DMS53 treated with DMSO at 0.1 percent for 48 hours (cell line): ENCODE measurements around the gene PRSS27.
A peak's percentile ranks its signal among the peaks of the same experiment; 100 is the strongest.

Experiments used
- DNase-seq: peaks from one replicate; lab custom pipeline; 2025; ENCODE audit not compliant: unreplicated experiment; lab: John Stamatoyannopoulos, UW

PRSS27 gene

GRCh38 chr16:2752035-2752849 is 32.2 kb upstream of the PRSS27 start, which contains the start of gene SRRM2:
Gene SRRM2 (plus strand): TSS chr16:2752638. CDS start chr16:2756365, 3,727 bp downstream.
- DNase-seq, result peak; percentile 88

GRCh38 chr16:2751577-2752034 is 31.6 kb upstream of the PRSS27 start:
- no peak for DNase-seq

DNA sequence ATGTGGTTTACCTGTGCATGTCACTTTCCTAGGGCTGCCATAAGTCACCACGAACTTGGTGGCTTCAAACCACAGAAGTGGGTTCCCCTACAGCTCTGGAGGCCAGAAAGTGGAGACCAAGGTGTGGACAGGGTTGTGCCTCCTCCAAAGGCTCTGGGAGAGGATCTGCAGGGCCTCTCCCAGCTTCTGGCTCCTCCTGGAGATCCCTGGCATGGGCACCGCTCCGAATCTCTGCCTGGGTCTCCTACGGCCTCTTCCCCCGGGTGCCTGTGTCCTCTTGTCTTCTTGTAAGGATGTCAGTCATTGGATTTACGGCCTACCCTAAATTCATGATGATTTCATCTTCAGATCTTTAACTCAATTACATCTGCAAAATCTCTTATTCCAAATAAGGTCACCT is 29.9 kb upstream of the PRSS27 start:
- DNase-seq, result no peak

DNA sequence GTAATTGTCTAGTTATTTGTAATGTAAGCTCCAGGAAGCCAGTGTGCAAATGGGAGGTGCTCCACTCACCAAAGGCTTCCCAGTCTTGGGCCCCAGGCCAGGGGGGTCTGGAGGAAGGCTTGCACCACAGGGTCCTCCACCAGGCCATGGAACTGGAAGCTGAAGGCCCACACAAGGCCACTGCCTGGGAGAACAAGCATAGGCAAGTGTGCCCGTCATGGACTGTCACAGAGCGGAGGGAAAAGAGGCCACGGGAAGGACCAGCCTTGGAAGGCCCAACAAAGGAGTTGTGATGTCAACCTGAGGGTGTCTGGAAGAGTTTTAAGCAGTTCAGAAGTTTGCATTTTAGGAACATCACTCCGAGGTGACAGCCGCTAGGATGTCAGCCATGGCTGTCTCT is 29.5 kb upstream of the PRSS27 start:
- no peak for DNase-seq

DNA sequence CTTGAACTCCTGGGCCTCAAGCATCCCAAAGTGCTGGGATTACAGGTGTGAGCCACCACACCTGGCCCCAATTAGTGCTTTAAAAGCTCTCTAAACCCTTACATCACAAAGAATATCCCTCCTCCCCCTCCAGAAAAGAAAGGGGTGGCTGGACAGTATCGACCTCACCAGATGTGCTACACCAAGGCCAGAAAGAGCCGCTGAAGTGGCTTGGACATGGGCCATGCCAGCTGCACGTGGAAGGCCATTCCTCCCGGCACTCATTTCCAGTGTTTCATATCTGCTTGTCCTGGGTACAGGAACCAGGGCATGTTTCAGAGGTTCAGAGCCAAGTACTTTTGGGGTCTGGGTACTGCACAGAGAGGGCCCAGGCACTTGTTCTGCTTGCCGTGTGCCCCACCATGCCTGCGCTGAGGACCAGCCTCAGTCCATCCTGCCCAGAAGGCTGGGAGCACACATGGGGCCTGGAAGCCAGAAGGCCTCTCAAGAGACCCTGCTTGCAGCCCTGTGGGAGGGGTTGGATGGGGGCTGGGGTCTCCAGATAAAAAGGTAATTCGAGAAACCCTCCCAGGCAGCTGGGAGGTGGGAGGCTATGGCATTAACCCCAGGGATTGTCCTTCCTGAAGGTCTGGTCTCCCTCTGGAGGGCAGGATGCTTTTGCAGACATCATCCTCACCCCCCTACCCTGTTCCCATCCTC is 28.9 kb upstream of the PRSS27 start:
- DNase-seq, result no peak

DNA sequence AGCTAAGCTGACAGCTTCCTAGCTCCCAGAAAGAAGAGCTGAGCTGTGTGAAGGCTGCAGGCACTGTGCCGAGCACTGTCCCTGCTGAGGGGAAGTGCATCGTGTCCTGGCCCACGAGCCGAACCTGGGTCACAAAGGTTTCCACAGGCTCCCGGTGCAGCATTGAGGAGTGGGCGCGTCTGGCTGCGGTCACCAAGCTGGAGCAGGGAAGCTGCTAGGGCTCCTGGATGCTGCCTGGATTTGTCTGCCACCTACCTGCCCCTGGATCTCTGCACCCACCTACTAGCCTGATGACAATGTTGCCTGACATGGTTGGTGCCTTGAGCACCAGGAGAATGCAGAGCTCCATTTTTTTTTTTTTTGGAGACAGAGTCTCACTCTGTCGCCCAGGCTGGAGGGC is 25.9 kb upstream of the PRSS27 start:
- no peak for DNase-seq

DNA sequence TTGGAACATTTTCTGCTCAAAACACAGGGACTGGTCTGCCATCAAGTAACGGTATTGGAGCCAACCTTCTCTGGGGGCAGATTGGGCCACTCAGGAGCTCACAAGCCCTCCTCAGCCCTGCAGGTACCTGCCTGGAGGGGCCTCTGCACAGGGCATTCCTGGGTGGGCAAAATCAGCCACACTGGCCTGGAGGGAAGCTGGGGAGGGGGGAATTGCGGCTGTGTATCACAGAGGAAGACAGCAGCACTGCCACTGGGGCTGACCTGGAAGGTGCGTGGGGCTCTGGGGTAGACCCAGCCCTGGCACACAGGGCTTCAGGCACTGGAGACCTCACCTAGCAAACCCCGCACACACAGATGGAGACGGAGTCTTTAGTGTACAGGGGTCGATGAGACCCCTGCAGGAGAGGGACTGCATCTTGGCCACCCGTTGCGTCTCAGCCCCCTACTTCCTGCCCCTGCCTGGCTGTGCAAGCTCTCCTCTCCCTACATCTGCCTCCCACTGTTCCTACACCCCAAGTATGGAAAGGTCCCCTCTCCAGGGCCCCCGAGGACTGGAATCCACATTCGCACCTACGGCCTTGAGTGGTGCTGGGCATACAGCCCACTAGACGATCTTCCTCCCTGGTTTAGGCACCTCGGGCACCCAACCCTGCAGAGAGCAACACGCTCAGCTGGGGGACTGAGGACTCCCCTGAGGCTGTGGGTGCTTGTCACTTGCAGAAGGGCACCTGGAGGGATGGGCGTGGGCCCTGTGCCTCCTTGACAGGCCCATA is 25.3 kb upstream of the PRSS27 start:
- no peak for DNase-seq

- DNase-seq, result no peak
Measured at GRCh38 chr16:2744711-2745110, 24.7 kb upstream of the PRSS27 start.

DNA sequence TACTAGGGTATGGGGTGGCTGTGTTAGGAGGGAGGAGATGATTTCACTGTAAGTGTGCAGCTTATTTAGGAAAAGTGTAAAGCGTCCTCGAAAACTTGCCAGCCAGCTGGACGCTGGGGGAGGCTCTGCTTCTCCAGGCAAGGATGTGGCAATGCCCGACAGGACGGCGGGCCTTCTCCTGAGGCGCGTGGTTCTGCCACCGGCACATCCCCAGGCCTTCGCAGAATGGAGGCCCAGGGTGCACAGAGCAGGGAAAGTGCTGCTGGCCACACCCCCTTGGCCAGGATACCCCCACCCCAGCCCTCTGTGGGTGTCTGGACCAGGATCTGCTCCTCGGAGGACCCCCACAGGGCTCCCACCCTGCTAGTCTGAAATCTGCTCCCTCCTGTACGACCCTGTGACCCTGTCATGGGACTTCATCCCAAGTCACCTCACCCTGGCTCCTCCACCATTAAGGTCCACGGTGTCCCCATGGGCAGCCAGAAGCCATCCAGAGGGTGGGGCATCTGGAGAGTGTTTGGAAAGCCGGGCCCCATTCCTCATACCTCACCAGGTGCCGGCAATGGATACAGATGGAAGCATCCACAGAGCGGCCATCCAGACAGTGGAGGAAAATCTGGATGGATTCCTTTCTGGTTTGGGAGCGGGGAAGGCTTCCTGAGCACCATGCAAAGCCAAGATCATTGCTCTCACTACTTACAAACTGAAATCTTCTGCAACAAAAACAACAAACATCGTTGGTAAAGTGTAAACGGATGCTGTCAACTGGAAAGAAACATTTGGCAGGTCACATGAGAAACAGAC is 23.2 kb upstream of the PRSS27 start:
- no peak for DNase-seq

DNA sequence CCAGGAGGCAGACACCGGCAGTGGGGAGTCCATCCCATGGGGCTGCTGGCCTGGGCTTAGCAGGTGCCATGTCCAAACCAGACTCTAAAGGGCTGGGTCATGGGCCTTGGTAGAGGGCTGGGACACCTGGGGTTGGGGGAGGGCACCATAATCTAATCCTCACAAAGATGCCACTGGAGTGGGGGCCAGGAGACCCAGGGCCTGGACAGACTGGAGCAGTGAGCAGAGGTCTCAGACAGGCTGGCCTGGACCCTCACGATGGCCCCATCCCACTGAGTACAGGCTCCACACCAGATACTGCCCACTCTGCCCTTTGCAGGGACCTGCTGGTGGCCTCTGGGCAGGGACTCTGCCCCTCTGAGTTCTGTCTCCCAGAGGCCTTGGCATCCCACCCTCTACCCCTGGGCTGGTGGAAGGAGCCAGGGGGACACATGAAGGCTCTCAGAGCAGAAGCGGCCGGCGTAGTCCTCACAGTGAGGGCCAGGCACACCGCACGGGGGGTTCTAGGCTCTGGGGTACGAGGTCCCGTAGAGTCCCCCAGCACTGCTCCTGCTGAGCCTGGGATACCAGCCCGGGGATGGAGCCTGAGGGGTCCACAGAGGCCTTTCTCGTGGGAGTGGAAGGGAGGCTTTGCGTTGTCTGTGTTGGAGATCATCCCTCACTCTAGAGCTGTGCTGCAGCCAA is 22.4 kb upstream of the PRSS27 start:
- DNase-seq, result no peak

GRCh38 chr16:2741168-2741567 is 21.1 kb upstream of the PRSS27 start:
- DNase-seq, result no peak

DNA sequence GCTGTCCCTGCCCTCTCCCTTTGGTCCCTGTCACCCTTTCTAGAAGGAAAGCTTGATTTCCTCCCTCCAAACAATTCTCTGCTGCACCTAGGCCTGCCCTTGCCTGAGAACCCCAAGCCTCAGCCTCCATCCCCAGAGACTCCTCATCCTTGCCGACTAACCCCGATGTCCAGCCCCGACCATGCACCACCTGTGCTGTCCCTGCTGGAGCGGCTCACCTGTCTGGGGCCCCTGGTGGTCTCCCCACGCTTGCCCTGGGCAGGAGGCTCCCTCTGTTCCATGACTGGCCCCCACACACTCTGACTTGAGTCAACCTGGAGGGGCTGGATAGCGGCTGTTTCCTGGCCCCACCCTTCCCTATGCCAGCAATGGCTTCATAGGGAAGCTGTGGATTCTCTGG is 20.5 kb upstream of the PRSS27 start:
- no peak for DNase-seq

- no peak for DNase-seq
Measured at GRCh38 chr16:2739625-2740430, 19.8 kb upstream of the PRSS27 start.

DNA sequence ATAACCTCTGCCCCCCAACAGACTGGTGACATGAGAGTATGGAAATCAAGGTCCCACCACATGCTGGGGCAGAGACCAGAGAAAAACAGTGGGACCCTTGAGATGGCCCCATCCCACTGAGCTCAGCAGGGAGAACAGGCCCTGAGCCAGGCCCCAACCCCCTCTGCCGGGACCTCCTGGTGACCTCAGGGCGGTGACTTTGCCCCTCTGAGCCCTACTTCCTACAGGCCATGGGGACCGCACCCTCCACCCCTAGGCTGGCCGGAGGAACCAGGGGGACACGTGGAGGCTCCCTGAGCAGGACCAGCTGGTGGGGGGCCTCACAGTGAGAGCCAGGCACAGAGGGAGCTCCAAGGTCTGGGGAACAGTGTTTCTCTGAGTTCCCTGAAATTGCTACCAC is 18.6 kb upstream of the PRSS27 start:
- no peak for DNase-seq

GRCh38 chr16:2737895-2738418 is 17.9 kb upstream of the PRSS27 start:
- no peak for DNase-seq

DNA sequence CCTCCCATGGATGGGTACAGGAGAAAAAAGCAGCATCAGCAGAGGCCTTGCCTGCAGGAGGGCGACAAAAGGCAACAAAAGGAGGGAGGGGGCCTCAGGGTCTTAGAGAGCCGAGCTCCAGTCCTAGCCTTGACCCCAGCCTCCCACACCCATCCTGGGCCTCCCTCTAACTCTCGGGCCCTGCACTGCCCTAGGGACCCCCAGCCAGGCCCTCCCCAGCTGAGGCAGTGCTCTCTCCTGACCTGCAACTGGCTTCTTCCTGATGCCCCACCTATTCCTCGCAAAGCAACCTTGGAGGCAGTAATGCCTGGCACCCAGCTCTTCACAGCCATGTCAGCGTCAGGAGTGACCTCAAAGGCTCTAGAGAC is 17.2 kb upstream of the PRSS27 start:
- no peak for DNase-seq

GRCh38 chr16:2736476-2737237 is 16.6 kb upstream of the PRSS27 start:
- no peak for DNase-seq

- DNase-seq, result no peak
Measured at GRCh38 chr16:2734844-2735515, 15.0 kb upstream of the PRSS27 start.
